GM23338 (cell line): Measurements from ENCODE around the gene ZNF555. TPM values are rescaled to one million over a fixed set of nuclear protein-coding genes. Genes with fewer than 3 reads are reported as not detected.

Source experiments
- ATAC-seq: fragments of 200-7000 bp; cut with Tn5 transposase; 3 replicates; pipeline ENCODE4 v1.9.1; 2020
- DNase-seq: peaks from one replicate; pipeline ENCODE4 v3.0.0-alpha.2; 2015; ENCODE audit warnings: low spot score
- H2AFZ ChIP-seq: fragments of 200-600 bp; sonication (generic); 2 replicates; pipeline ENCODE4 v1.8.0; 2016; ENCODE audit warnings: antibody characterized with exemption, mild to moderate bottlenecking, moderate library complexity
- H3F3A ChIP-seq: fragments of 200-600 bp; sonication (generic); replicated peaks from 2 replicates; pipeline ENCODE4 v1.8.0; 2017; ENCODE audit warnings: antibody characterized with exemption, mixed run types, low read depth
- H3K27ac ChIP-seq: fragments of 200-600 bp; sonication (generic); 2 replicates; pipeline ENCODE4 v1.6.1; 2016; ENCODE audit warnings: low read depth
- H3K27me3 ChIP-seq: fragments of 200-600 bp; sonication (generic); 2 replicates; pipeline ENCODE4 v1.8.0; 2016; ENCODE audit warnings: mild to moderate bottlenecking, mixed run types, moderate library complexity; ENCODE audit not compliant: insufficient read depth
- H3K36me3 ChIP-seq: fragments of 200-600 bp; sonication (generic); 2 replicates; pipeline ENCODE4 v1.8.0; 2016; ENCODE audit warnings: mild to moderate bottlenecking; ENCODE audit not compliant: insufficient read depth
- H3K4me1 ChIP-seq: fragments of 200-600 bp; sonication (generic); 2 replicates; pipeline ENCODE4 v1.8.0; 2016; ENCODE audit warnings: mild to moderate bottlenecking, moderate library complexity; ENCODE audit not compliant: insufficient read depth
- H3K4me2 ChIP-seq: fragments of 200-600 bp; sonication (generic); 2 replicates; pipeline ENCODE4 v1.7.1; 2017; ENCODE audit warnings: mixed run types
- H3K4me3 ChIP-seq: fragments of 200-600 bp; sonication (generic); 2 replicates; pipeline ENCODE4 v1.6.1; 2016; ENCODE audit warnings: mixed run types
- H3K79me2 ChIP-seq: fragments of 200-600 bp; sonication (generic); replicated peaks from 2 replicates; pipeline ENCODE4 v1.8.0; 2017; ENCODE audit warnings: mild to moderate bottlenecking; ENCODE audit not compliant: insufficient read depth
- H3K9me2 ChIP-seq: fragments of 200-600 bp; sonication (generic); 2 replicates; pipeline ENCODE4 v1.8.0; 2017; ENCODE audit not compliant: insufficient read depth
- H4K20me1 ChIP-seq: fragments of 200-600 bp; sonication (generic); replicated peaks from 2 replicates; pipeline ENCODE4 v1.8.0; 2017; ENCODE audit warnings: mild to moderate bottlenecking; ENCODE audit not compliant: insufficient read depth
- H3K27ac Mint-ChIP-seq: 2 replicates; pipeline ENCODE4 v1.8.0; 2020; ENCODE audit warnings: inconsistent platforms, mild to moderate bottlenecking, moderate library complexity, mixed read lengths
- H3K27me3 Mint-ChIP-seq: 3 replicates; pipeline ENCODE4 v1.8.0; 2022; ENCODE audit warnings: low read depth, mild to moderate bottlenecking, moderate library complexity, mixed read lengths, inconsistent platforms; ENCODE audit not compliant: insufficient read depth, poor library complexity
- H3K36me3 Mint-ChIP-seq: 3 replicates; pipeline ENCODE4 v1.8.0; 2021; ENCODE audit warnings: low read depth, mild to moderate bottlenecking, inconsistent platforms, moderate library complexity, mixed read lengths
- H3K4me1 Mint-ChIP-seq: 3 replicates; pipeline ENCODE4 v1.8.0; 2020; ENCODE audit warnings: mild to moderate bottlenecking, inconsistent platforms, mixed read lengths
- H3K4me3 Mint-ChIP-seq: 3 replicates; pipeline ENCODE4 v1.8.0; 2021; ENCODE audit warnings: moderate library complexity, mild to moderate bottlenecking, inconsistent platforms, mixed read lengths
- H3K9me3 Mint-ChIP-seq: 3 replicates; pipeline ENCODE4 v1.8.0; 2020; ENCODE audit warnings: moderate library complexity, mild to moderate bottlenecking, inconsistent platforms, mixed read lengths
- CREB1 ChIP-seq: fragments of 250-450 bp; sonication (Bioruptor Pico); IDR thresholded peaks from 2 replicates; pipeline ENCODE4 v1.5.0; 2020; ENCODE audit warnings: low read depth, mild to moderate bottlenecking, moderate library complexity
- EZH2 ChIP-seq: fragments of 200-600 bp; sonication (generic); IDR thresholded peaks from one replicate; pipeline ENCODE4 v1.8.0; 2017; ENCODE audit warnings: antibody characterized with exemption, mild to moderate bottlenecking, low read depth; ENCODE audit not compliant: unreplicated experiment
- EZH2phosphoT487 ChIP-seq: fragments of 200-600 bp; sonication (generic); IDR thresholded peaks from one replicate; pipeline ENCODE4 v1.8.1; 2018; ENCODE audit warnings: antibody characterized with exemption; ENCODE audit not compliant: unreplicated experiment
- JUNB ChIP-seq: IDR thresholded peaks from one replicate; pipeline ENCODE4 v1.6.1; 2016; ENCODE audit warnings: antibody characterized with exemption; ENCODE audit not compliant: unreplicated experiment
- NANOG ChIP-seq: IDR thresholded peaks from 2 replicates; pipeline ENCODE4 v1.6.1; 2016; ENCODE audit warnings: antibody characterized with exemption, borderline replicate concordance
- POLR2AphosphoS5 ChIP-seq: IDR thresholded peaks from 2 replicates; pipeline ENCODE4 v1.6.1; 2016; ENCODE audit warnings: antibody characterized with exemption, low read depth
- STAT1 ChIP-seq: IDR thresholded peaks from one replicate; pipeline ENCODE4 v1.6.1; 2016; ENCODE audit warnings: antibody characterized with exemption; ENCODE audit not compliant: unreplicated experiment
- ZNF114 ChIP-seq: fragments of 250-450 bp; sonication (Bioruptor Pico); IDR thresholded peaks from 2 replicates; pipeline ENCODE4 v1.5.0; 2020; ENCODE audit warnings: mild to moderate bottlenecking, moderate library complexity
- ZNF331 ChIP-seq: fragments of 250-450 bp; sonication (Bioruptor Pico); IDR thresholded peaks from 2 replicates; pipeline ENCODE4 v1.5.0; 2020; ENCODE audit warnings: low read depth, mild to moderate bottlenecking, moderate library complexity
- polyA plus RNA-seq: library from polyadenylated mRNA; unstranded; fragments of >200 nt; fragmentation: Nextera tagmentation; extraction: Ambion mirVana; gene quantifications from 2 replicates; pipeline ENCODE4 v1.2.1, GENCODE V29; 2016
- total RNA-seq: library from RNA; depleted of rRNA; stranded (reverse); fragments of >200 nt; shearing (Covaris generic); gene quantifications from 2 replicates; pipeline ENCODE4 v1.2.3, GENCODE V29; 2014
- TF ChIP-seq, protein P1 (sequence below): IDR thresholded peaks from one replicate; pipeline ENCODE4 v1.6.1; 2018; ENCODE audit warnings: antibody characterized with exemption; ENCODE audit not compliant: unreplicated experiment
- TF ChIP-seq, protein P2 (sequence below), 2 experiments: fragments of 200-600 bp in 1 of 2; sonication (generic) in 1 of 2; conservative IDR thresholded peaks; 2 replicates each; pipeline versions ENCODE4 v1.5.1 to v1.6.1; 2016 to 2017; ENCODE audit warnings: antibody characterized with exemption in 2 of 2, low read depth in 2 of 2, mild to moderate bottlenecking in 2 of 2, moderate library complexity in 1 of 2
- TF ChIP-seq, protein P3 (sequence below): IDR thresholded peaks from 2 replicates; pipeline ENCODE4 v1.6.1; 2016; ENCODE audit warnings: antibody characterized with exemption
- TF ChIP-seq, protein P4 (sequence below): fragments of 250-450 bp; sonication (Bioruptor Pico); IDR thresholded peaks from 2 replicates; pipeline ENCODE4 v1.5.0; 2020; ENCODE audit warnings: mild to moderate bottlenecking, moderate library complexity

The ZNF555 gene
- total and polyA plus RNA-seq, 2 experiments from 2014 or later = 3.5 to 7.5 TPM

DNA sequence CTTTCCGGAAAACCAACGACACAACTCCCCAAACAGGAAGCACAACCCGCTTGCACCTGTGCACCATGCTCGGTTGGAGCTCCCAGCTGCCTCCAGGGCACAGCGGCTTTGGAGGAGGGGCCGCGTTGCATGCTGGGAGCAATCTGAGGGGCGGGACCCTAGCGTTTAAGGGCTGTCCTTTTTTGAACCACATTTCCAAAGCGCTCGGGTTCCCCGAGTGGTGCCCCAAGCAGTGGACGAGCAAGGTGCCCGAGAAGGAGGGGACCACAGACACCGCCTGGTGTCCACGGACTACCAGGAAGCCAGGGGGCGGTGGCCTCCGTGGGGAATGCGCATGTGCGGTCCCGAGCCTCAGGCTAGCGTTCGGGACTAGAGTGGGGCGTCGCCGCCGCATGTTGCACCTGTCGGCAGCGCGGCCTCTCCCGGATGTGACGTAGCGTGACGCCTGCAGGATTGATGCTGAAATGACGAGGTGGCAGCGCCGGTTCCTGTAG, 47.5 kb downstream of the ZNF555 start:
- ATAC-seq = no peak
- H3K27ac ChIP-seq = no peak overlapping the region
- TF ChIP-seq, protein P1, sequence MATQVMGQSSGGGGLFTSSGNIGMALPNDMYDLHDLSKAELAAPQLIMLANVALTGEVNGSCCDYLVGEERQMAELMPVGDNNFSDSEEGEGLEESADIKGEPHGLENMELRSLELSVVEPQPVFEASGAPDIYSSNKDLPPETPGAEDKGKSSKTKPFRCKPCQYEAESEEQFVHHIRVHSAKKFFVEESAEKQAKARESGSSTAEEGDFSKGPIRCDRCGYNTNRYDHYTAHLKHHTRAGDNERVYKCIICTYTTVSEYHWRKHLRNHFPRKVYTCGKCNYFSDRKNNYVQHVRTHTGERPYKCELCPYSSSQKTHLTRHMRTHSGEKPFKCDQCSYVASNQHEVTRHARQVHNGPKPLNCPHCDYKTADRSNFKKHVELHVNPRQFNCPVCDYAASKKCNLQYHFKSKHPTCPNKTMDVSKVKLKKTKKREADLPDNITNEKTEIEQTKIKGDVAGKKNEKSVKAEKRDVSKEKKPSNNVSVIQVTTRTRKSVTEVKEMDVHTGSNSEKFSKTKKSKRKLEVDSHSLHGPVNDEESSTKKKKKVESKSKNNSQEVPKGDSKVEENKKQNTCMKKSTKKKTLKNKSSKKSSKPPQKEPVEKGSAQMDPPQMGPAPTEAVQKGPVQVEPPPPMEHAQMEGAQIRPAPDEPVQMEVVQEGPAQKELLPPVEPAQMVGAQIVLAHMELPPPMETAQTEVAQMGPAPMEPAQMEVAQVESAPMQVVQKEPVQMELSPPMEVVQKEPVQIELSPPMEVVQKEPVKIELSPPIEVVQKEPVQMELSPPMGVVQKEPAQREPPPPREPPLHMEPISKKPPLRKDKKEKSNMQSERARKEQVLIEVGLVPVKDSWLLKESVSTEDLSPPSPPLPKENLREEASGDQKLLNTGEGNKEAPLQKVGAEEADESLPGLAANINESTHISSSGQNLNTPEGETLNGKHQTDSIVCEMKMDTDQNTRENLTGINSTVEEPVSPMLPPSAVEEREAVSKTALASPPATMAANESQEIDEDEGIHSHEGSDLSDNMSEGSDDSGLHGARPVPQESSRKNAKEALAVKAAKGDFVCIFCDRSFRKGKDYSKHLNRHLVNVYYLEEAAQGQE = no peak
- TF ChIP-seq ZNF331 (no peak), EZH2 (no peak), EZH2phosphoT487 (no peak), STAT1 (no peak), POLR2AphosphoS5 (no peak), CREB1 (CRISPR knock-in tag) (no peak), JUNB (no peak), ZNF114 (CRISPR knock-in tag) (no peak), NANOG (no peak)
- TF ChIP-seq, protein P2, sequence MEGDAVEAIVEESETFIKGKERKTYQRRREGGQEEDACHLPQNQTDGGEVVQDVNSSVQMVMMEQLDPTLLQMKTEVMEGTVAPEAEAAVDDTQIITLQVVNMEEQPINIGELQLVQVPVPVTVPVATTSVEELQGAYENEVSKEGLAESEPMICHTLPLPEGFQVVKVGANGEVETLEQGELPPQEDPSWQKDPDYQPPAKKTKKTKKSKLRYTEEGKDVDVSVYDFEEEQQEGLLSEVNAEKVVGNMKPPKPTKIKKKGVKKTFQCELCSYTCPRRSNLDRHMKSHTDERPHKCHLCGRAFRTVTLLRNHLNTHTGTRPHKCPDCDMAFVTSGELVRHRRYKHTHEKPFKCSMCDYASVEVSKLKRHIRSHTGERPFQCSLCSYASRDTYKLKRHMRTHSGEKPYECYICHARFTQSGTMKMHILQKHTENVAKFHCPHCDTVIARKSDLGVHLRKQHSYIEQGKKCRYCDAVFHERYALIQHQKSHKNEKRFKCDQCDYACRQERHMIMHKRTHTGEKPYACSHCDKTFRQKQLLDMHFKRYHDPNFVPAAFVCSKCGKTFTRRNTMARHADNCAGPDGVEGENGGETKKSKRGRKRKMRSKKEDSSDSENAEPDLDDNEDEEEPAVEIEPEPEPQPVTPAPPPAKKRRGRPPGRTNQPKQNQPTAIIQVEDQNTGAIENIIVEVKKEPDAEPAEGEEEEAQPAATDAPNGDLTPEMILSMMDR (conservative IDR thresholded peaks at IDR 0.05; ENCODE audit: low read depth in 2 of 2) = no peak; a peak in 1 of 4 replicates
- TF ChIP-seq, protein P3, sequence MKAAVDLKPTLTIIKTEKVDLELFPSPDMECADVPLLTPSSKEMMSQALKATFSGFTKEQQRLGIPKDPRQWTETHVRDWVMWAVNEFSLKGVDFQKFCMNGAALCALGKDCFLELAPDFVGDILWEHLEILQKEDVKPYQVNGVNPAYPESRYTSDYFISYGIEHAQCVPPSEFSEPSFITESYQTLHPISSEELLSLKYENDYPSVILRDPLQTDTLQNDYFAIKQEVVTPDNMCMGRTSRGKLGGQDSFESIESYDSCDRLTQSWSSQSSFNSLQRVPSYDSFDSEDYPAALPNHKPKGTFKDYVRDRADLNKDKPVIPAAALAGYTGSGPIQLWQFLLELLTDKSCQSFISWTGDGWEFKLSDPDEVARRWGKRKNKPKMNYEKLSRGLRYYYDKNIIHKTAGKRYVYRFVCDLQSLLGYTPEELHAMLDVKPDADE = no peak
- TF ChIP-seq, protein P4, sequence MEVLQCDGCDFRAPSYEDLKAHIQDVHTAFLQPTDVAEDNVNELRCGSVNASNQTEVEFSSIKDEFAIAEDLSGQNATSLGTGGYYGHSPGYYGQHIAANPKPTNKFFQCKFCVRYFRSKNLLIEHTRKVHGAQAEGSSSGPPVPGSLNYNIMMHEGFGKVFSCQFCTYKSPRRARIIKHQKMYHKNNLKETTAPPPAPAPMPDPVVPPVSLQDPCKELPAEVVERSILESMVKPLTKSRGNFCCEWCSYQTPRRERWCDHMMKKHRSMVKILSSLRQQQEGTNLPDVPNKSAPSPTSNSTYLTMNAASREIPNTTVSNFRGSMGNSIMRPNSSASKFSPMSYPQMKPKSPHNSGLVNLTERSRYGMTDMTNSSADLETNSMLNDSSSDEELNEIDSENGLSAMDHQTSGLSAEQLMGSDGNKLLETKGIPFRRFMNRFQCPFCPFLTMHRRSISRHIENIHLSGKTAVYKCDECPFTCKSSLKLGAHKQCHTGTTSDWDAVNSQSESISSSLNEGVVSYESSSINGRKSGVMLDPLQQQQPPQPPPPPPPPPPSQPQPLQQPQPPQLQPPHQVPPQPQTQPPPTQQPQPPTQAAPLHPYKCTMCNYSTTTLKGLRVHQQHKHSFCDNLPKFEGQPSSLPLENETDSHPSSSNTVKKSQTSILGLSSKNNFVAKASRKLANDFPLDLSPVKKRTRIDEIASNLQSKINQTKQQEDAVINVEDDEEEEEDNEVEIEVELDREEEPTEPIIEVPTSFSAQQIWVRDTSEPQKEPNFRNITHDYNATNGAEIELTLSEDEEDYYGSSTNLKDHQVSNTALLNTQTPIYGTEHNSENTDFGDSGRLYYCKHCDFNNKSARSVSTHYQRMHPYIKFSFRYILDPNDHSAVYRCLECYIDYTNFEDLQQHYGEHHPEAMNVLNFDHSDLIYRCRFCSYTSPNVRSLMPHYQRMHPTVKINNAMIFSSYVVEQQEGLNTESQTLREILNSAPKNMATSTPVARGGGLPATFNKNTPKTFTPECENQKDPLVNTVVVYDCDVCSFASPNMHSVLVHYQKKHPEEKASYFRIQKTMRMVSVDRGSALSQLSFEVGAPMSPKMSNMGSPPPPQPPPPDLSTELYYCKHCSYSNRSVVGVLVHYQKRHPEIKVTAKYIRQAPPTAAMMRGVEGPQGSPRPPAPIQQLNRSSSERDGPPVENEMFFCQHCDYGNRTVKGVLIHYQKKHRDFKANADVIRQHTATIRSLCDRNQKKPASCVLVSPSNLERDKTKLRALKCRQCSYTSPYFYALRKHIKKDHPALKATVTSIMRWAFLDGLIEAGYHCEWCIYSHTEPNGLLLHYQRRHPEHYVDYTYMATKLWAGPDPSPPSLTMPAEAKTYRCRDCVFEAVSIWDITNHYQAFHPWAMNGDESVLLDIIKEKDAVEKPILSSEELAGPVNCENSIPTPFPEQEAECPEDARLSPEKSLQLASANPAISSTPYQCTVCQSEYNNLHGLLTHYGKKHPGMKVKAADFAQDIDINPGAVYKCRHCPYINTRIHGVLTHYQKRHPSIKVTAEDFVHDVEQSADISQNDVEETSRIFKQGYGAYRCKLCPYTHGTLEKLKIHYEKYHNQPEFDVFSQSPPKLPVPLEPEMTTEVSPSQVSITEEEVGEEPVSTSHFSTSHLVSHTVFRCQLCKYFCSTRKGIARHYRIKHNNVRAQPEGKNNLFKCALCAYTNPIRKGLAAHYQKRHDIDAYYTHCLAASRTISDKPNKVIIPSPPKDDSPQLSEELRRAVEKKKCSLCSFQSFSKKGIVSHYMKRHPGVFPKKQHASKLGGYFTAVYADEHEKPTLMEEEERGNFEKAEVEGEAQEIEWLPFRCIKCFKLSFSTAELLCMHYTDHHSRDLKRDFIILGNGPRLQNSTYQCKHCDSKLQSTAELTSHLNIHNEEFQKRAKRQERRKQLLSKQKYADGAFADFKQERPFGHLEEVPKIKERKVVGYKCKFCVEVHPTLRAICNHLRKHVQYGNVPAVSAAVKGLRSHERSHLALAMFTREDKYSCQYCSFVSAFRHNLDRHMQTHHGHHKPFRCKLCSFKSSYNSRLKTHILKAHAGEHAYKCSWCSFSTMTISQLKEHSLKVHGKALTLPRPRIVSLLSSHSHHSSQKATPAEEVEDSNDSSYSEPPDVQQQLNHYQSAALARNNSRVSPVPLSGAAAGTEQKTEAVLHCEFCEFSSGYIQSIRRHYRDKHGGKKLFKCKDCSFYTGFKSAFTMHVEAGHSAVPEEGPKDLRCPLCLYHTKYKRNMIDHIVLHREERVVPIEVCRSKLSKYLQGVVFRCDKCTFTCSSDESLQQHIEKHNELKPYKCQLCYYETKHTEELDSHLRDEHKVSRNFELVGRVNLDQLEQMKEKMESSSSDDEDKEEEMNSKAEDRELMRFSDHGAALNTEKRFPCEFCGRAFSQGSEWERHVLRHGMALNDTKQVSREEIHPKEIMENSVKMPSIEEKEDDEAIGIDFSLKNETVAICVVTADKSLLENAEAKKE (CRISPR knock-in tag) = no peak
- 0 out of 2 replicates have a peak, but pooled peaks cover under 1% of the 10 kb centered on the region for H3K9me2 ChIP-seq
- no peak overlapping the region for H3K4me2 ChIP-seq
- Mint-ChIP-seq H3K27ac (no peak overlapping the region), H3K36me3 (peaks cover 8% of the 10 kb centered on the region), H3K9me3 (peaks cover 71% of the 10 kb centered on the region), H3K27me3 (peaks cover 3% of the 10 kb centered on the region), H3K4me3 (no peak overlapping the region), H3K4me1 (peaks cover 2% of the 10 kb centered on the region)
- no peak overlapping the region for H3K4me3 ChIP-seq
- DNase-seq = peak; percentile 64
- no peaks in the 10 kb centered on the region for H3K79me2 ChIP-seq
- no peaks in the 10 kb centered on the region for H3K36me3 ChIP-seq
- H2AFZ ChIP-seq = peak overlapping the region; percentile 84; the same call in 1 of the 2 replicates
- no peaks in the 10 kb centered on the region for H4K20me1 ChIP-seq
- no peaks in the 10 kb centered on the region for H3F3A ChIP-seq
- H3K4me1 ChIP-seq = no peaks in the 10 kb centered on the region; the same call in 1 of the 2 replicates
- no peaks in the 10 kb centered on the region for H3K27me3 ChIP-seq
